Measurements from ENCODE around the gene FCAR.
"Not testable (repeated sequence)": the region's sequence is repeated elsewhere in the genome, so short reads cannot be mapped to it uniquely, and the experiment has no call there.

FCAR gene

GRCh38 chr19:54873990-54874389 lies at the start of gene FCAR:
Gene FCAR, plus strand, starts transcription at chr19:54874235. Its CDS starts 55 bp downstream, at chr19:54874290.
- Histone ChIP-seq H3K27ac (ENCODE audit: low read length) (no peak within 1 kb of the TSS), H3K36me3 (ENCODE audit: control insufficient read depth in 2 of 2, insufficient read depth in 2 of 2, low read length in 2 of 2) (no peaks in the 10 kb centered on the region), H3K9ac (ENCODE audit: low read length in 2 of 2) (no peak within 1 kb of the TSS), H3K9me3 (ENCODE audit: control insufficient read depth in 2 of 2, low read length in 2 of 2) (no peaks in the 10 kb centered on the region), H3K27me3 (ENCODE audit: control insufficient read depth in 1 of 2, insufficient read depth in 2 of 2, low read length in 2 of 2) (peaks cover 0 to 2% of the 10 kb centered on the region in 2 donors), H3K4me1 (ENCODE audit: control insufficient read depth, insufficient read depth, low read length) (no peaks in the 10 kb centered on the region), H3K4me3 (ENCODE audit: low read length in 2 of 2) (no peak within 1 kb of the TSS)

GRCh38 chr19:54824416-54824815 lies 49.6 kb upstream of the FCAR start:
- H3K9me3 ChIP-seq (ENCODE audit: control insufficient read depth in 2 of 2, low read length in 2 of 2); H3K4me3 ChIP-seq (ENCODE audit: low read length in 2 of 2); H3K4me1 ChIP-seq (ENCODE audit: control insufficient read depth, insufficient read depth, low read length); H3K36me3 ChIP-seq (ENCODE audit: control insufficient read depth in 2 of 2, insufficient read depth in 2 of 2, low read length in 2 of 2); H3K27me3 ChIP-seq (ENCODE audit: control insufficient read depth in 1 of 2, insufficient read depth in 2 of 2, low read length in 2 of 2); H3K9ac ChIP-seq (ENCODE audit: low read length in 2 of 2); H3K27ac ChIP-seq (ENCODE audit: low read length): not testable (repeated sequence)

- H3K27me3 ChIP-seq (ENCODE audit: control insufficient read depth in 1 of 2, insufficient read depth in 2 of 2, low read length in 2 of 2); H3K4me3 ChIP-seq (ENCODE audit: low read length in 2 of 2); H3K27ac ChIP-seq (ENCODE audit: low read length); H3K9ac ChIP-seq (ENCODE audit: low read length in 2 of 2); H3K4me1 ChIP-seq (ENCODE audit: control insufficient read depth, insufficient read depth, low read length); H3K36me3 ChIP-seq (ENCODE audit: control insufficient read depth in 2 of 2, insufficient read depth in 2 of 2, low read length in 2 of 2); H3K9me3 ChIP-seq (ENCODE audit: control insufficient read depth in 2 of 2, low read length in 2 of 2): not testable (repeated sequence)
Measured at GRCh38 chr19:54825326-54825725, 48.7 kb upstream of the FCAR start.

- H3K9me3 ChIP-seq (ENCODE audit: control insufficient read depth in 2 of 2, low read length in 2 of 2); H3K27me3 ChIP-seq (ENCODE audit: control insufficient read depth in 1 of 2, insufficient read depth in 2 of 2, low read length in 2 of 2); H3K27ac ChIP-seq (ENCODE audit: low read length); H3K4me3 ChIP-seq (ENCODE audit: low read length in 2 of 2); H3K36me3 ChIP-seq (ENCODE audit: control insufficient read depth in 2 of 2, insufficient read depth in 2 of 2, low read length in 2 of 2); H3K4me1 ChIP-seq (ENCODE audit: control insufficient read depth, insufficient read depth, low read length); H3K9ac ChIP-seq (ENCODE audit: low read length in 2 of 2): not testable (repeated sequence)
Measured at GRCh38 chr19:54828064-54828463, 46.0 kb upstream of the FCAR start.

GRCh38 chr19:54832496-54832895 lies 41.5 kb upstream of the FCAR start, which contains the start of gene KIR2DS4:
Gene KIR2DS4, plus strand, starts transcription at chr19:54832676.
- not testable (repeated sequence) for H3K36me3 ChIP-seq (ENCODE audit: control insufficient read depth in 2 of 2, insufficient read depth in 2 of 2, low read length in 2 of 2); H3K4me1 ChIP-seq (ENCODE audit: control insufficient read depth, insufficient read depth, low read length); H3K27ac ChIP-seq (ENCODE audit: low read length); H3K9ac ChIP-seq (ENCODE audit: low read length in 2 of 2); H3K9me3 ChIP-seq (ENCODE audit: control insufficient read depth in 2 of 2, low read length in 2 of 2); H3K4me3 ChIP-seq (ENCODE audit: low read length in 2 of 2); H3K27me3 ChIP-seq (ENCODE audit: control insufficient read depth in 1 of 2, insufficient read depth in 2 of 2, low read length in 2 of 2)

GRCh38 chr19:54835126-54835525 lies 38.9 kb upstream of the FCAR start:
- not testable (repeated sequence) for H3K4me1 ChIP-seq (ENCODE audit: control insufficient read depth, insufficient read depth, low read length); H3K36me3 ChIP-seq (ENCODE audit: control insufficient read depth in 2 of 2, insufficient read depth in 2 of 2, low read length in 2 of 2); H3K9ac ChIP-seq (ENCODE audit: low read length in 2 of 2); H3K27ac ChIP-seq (ENCODE audit: low read length); H3K4me3 ChIP-seq (ENCODE audit: low read length in 2 of 2); H3K27me3 ChIP-seq (ENCODE audit: control insufficient read depth in 1 of 2, insufficient read depth in 2 of 2, low read length in 2 of 2); H3K9me3 ChIP-seq (ENCODE audit: control insufficient read depth in 2 of 2, low read length in 2 of 2)

DNA sequence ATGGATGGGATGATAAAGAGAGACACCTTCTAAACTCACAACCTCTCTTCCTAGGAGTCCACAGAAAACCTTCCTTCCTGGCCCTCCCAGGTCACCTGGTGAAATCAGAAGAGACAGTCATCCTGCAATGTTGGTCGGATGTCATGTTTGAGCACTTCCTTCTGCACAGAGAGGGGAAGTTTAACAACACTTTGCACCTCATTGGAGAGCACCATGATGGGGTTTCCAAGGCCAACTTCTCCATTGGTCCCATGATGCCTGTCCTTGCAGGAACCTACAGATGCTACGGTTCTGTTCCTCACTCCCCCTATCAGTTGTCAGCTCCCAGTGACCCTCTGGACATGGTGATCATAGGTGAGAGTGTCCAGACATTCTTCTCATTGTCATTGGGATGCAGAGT lies 36.5 kb upstream of the FCAR start:
- H3K4me1 ChIP-seq (ENCODE audit: control insufficient read depth, insufficient read depth, low read length); H3K36me3 ChIP-seq (ENCODE audit: control insufficient read depth in 2 of 2, insufficient read depth in 2 of 2, low read length in 2 of 2); H3K9me3 ChIP-seq (ENCODE audit: control insufficient read depth in 2 of 2, low read length in 2 of 2); H3K4me3 ChIP-seq (ENCODE audit: low read length in 2 of 2); H3K27me3 ChIP-seq (ENCODE audit: control insufficient read depth in 1 of 2, insufficient read depth in 2 of 2, low read length in 2 of 2); H3K9ac ChIP-seq (ENCODE audit: low read length in 2 of 2); H3K27ac ChIP-seq (ENCODE audit: low read length): not testable (repeated sequence)

DNA sequence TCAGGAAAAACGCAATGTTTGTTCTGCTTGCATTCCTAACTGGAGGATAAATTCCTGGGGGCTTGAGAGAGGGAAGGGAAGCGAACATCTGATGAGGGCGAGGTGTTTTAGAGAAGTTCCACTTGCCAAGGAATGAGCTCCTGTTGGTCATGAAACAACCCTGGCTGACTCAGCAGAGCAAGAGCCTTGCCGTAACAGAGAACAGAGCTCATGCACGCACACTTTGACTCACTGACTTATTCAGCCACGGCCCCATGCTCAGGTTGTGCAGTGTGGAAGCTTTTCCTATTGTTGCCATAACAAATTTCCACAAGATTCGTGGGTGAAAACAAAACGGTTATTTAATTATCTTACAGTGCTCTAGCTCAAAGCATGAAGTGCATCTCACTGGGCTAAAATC lies 30.9 kb upstream of the FCAR start:
- H3K36me3 ChIP-seq (ENCODE audit: control insufficient read depth in 2 of 2, insufficient read depth in 2 of 2, low read length in 2 of 2); H3K9me3 ChIP-seq (ENCODE audit: control insufficient read depth in 2 of 2, low read length in 2 of 2); H3K9ac ChIP-seq (ENCODE audit: low read length in 2 of 2); H3K27ac ChIP-seq (ENCODE audit: low read length); H3K4me1 ChIP-seq (ENCODE audit: control insufficient read depth, insufficient read depth, low read length); H3K4me3 ChIP-seq (ENCODE audit: low read length in 2 of 2); H3K27me3 ChIP-seq (ENCODE audit: control insufficient read depth in 1 of 2, insufficient read depth in 2 of 2, low read length in 2 of 2): not testable (repeated sequence)

- H3K9me3 ChIP-seq (ENCODE audit: control insufficient read depth in 2 of 2, low read length in 2 of 2); H3K4me3 ChIP-seq (ENCODE audit: low read length in 2 of 2); H3K4me1 ChIP-seq (ENCODE audit: control insufficient read depth, insufficient read depth, low read length); H3K27ac ChIP-seq (ENCODE audit: low read length); H3K27me3 ChIP-seq (ENCODE audit: control insufficient read depth in 1 of 2, insufficient read depth in 2 of 2, low read length in 2 of 2); H3K36me3 ChIP-seq (ENCODE audit: control insufficient read depth in 2 of 2, insufficient read depth in 2 of 2, low read length in 2 of 2); H3K9ac ChIP-seq (ENCODE audit: low read length in 2 of 2): not testable (repeated sequence)
Measured at GRCh38 chr19:54850061-54850640, 23.9 kb upstream of the FCAR start, which contains the start of gene KIR3DL2. Gene KIR3DL2, plus strand, starts transcription at chr19:54850443. Its CDS starts 33 bp downstream, at chr19:54850476.

GRCh38 chr19:54850930-54851329 lies 23.1 kb upstream of the FCAR start:
- H3K36me3 ChIP-seq (ENCODE audit: control insufficient read depth in 2 of 2, insufficient read depth in 2 of 2, low read length in 2 of 2): no peaks in the 10 kb centered on the region
- H3K4me3 ChIP-seq (ENCODE audit: low read length in 2 of 2): no peak overlapping the region
- no peak overlapping the region for H3K27ac ChIP-seq (ENCODE audit: low read length)
- H3K9ac ChIP-seq (ENCODE audit: low read length in 2 of 2): no peak overlapping the region
- no peaks in the 10 kb centered on the region for H3K4me1 ChIP-seq (ENCODE audit: control insufficient read depth, insufficient read depth, low read length)
- no peaks in the 10 kb centered on the region for H3K9me3 ChIP-seq (ENCODE audit: control insufficient read depth in 2 of 2, low read length in 2 of 2)
- H3K27me3 ChIP-seq (ENCODE audit: control insufficient read depth in 1 of 2, insufficient read depth in 2 of 2, low read length in 2 of 2): no peaks in the 10 kb centered on the region

DNA sequence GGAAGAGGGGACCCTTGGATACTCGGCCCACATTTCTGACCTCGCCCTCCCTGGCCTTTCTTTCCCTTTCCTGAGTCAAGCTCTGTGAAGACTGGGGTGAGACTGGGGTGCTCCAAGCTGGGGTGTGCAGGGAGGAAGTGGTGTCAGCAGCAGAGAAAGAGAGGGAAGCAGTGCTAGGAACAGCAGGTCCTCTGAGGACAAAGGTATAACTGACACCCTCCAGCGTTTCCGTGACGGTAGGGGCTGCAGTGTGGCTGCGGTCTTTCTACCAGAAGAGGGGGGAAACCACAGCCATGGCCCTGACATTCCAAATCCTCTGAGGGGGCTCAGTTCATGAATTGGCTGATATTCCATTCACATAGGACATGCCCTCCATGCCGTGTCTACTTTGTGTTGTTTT lies 22.7 kb upstream of the FCAR start:
- H3K9me3 ChIP-seq (ENCODE audit: control insufficient read depth in 2 of 2, low read length in 2 of 2): no peaks in the 10 kb centered on the region
- no peaks in the 10 kb centered on the region for H3K36me3 ChIP-seq (ENCODE audit: control insufficient read depth in 2 of 2, insufficient read depth in 2 of 2, low read length in 2 of 2)
- no peak overlapping the region for H3K4me3 ChIP-seq (ENCODE audit: low read length in 2 of 2)
- H3K27me3 ChIP-seq (ENCODE audit: control insufficient read depth in 1 of 2, insufficient read depth in 2 of 2, low read length in 2 of 2): no peaks in the 10 kb centered on the region
- H3K27ac ChIP-seq (ENCODE audit: low read length): no peak overlapping the region
- H3K4me1 ChIP-seq (ENCODE audit: control insufficient read depth, insufficient read depth, low read length): no peaks in the 10 kb centered on the region
- H3K9ac ChIP-seq (ENCODE audit: low read length in 2 of 2): no peak overlapping the region

Measured in stomach smooth muscle (tissue), 2 donors.